ENCODE measurements around the gene SPOCK3.
"Not testable (repeated sequence)": the region's sequence is repeated elsewhere in the genome, so short reads cannot be mapped to it uniquely, and the experiment has no call there.

SPOCK3 gene

DNA sequence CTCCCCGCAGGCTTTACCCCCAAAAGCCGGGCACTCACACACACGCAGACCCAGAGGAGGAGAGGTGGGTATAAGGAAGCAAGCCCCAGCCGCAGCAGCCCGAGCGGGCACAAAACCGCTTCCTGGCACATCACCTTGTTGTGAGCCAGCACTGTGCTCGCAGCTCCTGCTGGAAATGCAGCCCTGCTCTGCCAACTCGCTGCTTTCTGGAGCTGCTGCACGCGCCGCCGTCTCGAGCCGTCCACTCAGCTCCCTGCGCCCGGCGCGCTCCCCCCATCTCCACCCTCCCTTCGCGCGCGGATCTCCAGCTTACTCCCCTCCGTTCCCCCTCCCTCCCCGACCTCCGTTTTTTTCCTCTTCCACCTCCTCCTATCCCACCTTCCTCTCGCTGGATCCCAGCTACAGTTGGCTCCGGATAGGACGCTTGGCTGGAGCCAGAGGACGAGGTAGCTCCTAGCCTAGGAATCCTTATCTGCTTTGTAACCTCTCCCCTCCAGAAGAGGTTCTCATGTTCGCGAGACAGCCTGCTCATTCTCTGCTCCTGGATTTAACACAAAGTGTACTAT is at the start of gene SPOCK3:
TSS of gene SPOCK3 (minus strand) at position 179 of the 566 bp plus-strand sequence.
- peak; percentile 25 to 50 for DNase-seq (ENCODE audit: low read depth in 1 of 2, low spot score in 1 of 2)
- TF ChIP-seq JUND (IDR thresholded peaks at IDR 0.05; ENCODE audit: low read depth): no peak
- in situ Hi-C loops (cut with HindIII; ENCODE audit: low pct_unique_long_range_greater_than_20kb, low sequenced_read_pairs): no loop called here

DNA sequence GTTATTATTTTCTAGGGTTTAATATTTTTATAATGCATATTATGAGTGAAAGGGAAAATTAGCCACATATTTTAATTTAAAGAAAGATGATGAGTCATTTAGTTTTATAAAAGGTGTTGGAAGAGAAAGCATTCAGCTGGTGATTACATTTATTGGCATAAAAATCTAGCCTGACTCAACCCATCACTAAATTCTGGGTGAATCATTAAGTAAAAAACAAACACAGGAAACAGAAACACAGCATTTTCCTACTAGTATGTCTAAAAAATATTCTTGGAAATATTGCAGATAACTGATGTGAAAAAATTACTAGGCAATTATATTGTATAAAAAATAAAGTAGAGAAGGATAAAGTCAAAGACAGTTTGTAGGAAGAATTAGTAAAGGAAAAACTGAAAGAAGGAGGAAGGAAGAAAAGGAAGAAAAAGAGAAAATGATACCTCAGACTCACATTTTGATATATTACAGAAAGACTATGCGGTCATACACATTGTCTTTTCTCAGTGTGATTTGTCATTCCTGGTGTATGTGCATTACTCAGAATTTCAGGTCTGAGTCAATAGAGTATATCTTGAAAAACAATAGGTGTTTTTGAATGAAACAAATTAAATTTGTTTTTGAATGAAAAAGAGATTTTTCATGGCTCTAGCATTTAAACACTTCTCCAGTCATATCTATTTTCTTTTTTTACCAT is 48.0 kb upstream of the SPOCK3 start:
- no peak for DNase-seq (ENCODE audit: low read depth in 1 of 2, low spot score in 1 of 2)
- no peak for TF ChIP-seq JUND (IDR thresholded peaks at IDR 0.05; ENCODE audit: low read depth)
- in situ Hi-C loops (cut with HindIII; ENCODE audit: low pct_unique_long_range_greater_than_20kb, low sequenced_read_pairs): no loop called here

DNA sequence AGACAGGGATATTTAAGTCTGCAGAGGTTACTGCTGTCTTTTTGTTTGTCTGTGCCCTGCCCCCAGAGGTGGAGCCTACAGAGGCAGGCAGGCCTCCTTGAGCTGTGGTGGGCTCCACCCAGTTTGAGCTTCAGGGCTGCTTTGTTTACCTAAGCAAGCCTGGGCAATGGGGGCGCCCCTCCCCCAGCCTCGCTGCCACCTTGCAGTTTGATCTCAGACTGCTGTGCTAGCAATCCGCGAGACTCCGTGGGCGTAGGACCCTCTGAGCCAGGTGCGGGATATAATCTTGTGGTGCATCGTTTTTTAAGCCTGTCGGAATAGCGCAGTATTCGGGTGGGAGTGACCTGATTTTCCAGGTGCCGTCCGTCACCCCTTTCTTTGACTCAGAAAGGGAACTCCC is 47.3 kb upstream of the SPOCK3 start:
- in situ Hi-C loops (cut with HindIII; ENCODE audit: low pct_unique_long_range_greater_than_20kb, low sequenced_read_pairs); DNase-seq (ENCODE audit: low read depth in 1 of 2, low spot score in 1 of 2): not testable (repeated sequence)

DNA sequence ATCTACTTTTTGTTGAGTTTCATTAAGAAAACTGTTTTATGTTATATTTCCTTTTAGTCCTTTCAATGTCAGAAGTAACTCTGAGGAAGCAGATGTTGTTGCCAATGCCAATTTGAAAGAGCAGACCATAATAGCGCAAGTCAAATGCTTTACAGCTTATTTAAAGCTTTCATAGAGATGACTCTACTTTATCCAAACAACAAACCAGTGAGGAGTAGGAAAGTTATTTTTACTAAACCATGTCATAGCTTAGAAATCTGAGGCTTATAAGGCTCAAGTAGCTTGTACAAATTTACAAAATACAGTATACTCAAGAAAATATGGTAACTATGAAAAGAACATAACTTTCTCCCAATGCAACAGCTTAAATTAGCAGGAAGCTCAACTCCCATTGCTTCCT is 40.1 kb upstream of the SPOCK3 start:
- in situ Hi-C loops (cut with HindIII; ENCODE audit: low pct_unique_long_range_greater_than_20kb, low sequenced_read_pairs): no loop called here
- no peak for TF ChIP-seq JUND (IDR thresholded peaks at IDR 0.05; ENCODE audit: low read depth)
- no peak for DNase-seq (ENCODE audit: low read depth in 1 of 2, low spot score in 1 of 2)

DNA sequence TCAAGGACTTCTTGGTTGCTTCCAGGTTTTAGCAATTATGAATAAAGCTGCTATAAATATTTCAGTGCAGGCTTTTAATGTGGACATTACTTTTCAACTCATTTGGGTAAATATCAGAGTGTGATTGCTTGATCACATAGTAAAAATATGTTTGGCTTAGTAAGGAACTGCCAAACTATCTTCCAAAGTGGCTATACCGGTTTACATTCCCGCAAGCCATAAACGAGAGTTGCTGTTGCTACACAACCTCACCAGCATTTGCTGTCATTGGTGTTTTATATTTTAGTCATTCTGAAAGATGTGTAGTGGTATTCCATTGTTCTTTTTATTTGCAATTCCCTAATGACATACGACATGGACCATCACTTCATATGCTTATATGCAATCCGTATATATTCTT is 30.9 kb upstream of the SPOCK3 start:
- in situ Hi-C loops (cut with HindIII; ENCODE audit: low pct_unique_long_range_greater_than_20kb, low sequenced_read_pairs): no loop called here
- peak in 1 of 2 experiments; percentile 77 for DNase-seq (ENCODE audit: low read depth in 1 of 2, low spot score in 1 of 2)
- TF ChIP-seq JUND (IDR thresholded peaks at IDR 0.05; ENCODE audit: low read depth): no peak

DNA sequence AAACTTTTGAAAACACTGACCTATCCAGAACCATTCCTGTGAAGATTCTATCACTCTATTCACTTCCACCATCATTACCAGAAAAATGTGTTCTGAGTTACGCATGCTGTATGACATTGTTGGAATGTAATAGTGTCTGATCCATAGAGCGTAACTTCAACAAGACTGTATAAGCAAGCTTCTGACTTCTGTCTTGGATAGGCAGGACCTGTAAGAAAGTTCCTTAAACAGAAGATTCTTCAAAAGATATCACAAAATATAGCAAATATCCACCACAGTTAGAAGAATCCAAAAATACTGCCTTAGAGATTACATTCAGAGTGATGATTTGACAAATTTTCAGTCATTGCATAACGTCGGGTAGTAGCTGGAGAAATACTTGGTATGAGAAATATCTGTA is 14.0 kb upstream of the SPOCK3 start:
- TF ChIP-seq JUND (IDR thresholded peaks at IDR 0.05; ENCODE audit: low read depth): no peak
- in situ Hi-C loops (cut with HindIII; ENCODE audit: low pct_unique_long_range_greater_than_20kb, low sequenced_read_pairs): no loop called here
- DNase-seq (ENCODE audit: low read depth in 1 of 2, low spot score in 1 of 2): no peak

DNA sequence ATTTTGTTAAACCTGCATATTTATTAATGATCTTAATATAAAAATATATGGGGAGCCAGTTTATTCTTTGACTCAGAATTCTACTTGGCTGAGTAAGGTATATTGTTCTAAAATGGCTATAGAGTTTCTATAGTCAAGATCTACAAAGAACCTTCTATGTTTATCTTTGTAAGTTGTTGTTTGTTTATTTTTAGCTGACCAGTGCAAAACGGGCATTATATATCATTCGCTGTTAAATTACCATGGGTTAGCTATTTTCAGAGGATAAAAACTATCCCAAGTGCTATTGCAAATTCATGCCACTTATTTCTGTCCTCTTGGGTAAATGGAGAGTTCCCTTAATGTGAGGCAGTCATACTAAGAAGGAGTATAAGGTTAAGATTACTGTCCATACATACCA is 5.3 kb upstream of the SPOCK3 start:
- no peak for TF ChIP-seq JUND (IDR thresholded peaks at IDR 0.05; ENCODE audit: low read depth)
- in situ Hi-C loops (cut with HindIII; ENCODE audit: low pct_unique_long_range_greater_than_20kb, low sequenced_read_pairs): no loop called here
- no peak for DNase-seq (ENCODE audit: low read depth in 1 of 2, low spot score in 1 of 2)

DNA sequence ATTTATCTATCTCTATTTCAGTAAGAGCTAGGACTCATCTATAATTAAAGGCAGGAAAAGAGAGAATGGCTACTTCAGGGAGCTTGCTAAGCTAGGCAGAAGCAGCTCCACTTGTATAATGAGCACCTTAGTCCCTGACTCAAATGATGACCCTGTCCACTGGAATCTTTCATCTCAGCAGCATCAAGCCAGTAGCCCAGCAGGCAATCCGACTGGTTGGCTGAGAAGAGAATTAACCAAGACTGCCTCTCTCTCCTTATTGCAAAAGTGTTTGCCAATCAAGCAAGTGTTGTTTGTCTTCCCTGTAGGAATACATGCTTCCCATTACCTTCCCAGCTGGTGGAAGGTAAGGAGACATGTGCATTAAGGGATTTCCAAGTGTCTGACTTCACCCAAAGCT is 3.9 kb upstream of the SPOCK3 start:
- no peak for TF ChIP-seq JUND (IDR thresholded peaks at IDR 0.05; ENCODE audit: low read depth)
- in situ Hi-C loops (cut with HindIII; ENCODE audit: low pct_unique_long_range_greater_than_20kb, low sequenced_read_pairs): no loop called here

DNA sequence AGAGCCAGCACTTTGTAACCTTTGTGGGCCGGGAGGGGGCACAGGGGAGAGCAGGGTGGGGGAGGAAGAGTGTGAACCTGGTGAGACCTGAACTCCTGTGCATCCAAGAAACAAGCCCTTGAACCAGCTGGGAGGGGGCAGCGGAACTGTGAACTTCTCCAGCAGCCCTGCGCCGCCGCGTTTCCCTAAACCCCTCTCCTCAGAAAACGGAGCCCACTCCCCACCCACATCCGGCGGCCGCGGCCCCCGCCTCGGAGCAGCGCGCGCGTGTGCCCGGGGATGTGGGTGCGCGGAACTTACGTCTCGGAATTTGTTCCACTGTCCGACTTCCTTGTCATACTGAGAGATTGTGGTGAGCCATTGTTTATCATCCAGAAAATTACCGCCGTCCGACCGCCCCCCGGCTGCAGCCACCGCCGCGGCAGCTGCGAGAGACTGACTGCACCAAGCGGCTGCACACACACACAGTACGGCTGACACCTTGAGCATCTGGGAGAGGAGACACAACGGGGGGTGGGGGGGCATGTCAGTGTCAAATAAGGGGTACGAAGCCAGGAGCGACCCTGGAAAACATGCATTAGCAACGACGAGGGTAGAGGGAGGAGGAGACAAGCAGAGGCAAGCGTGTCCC is 494 bp downstream of the SPOCK3 start:
- in situ Hi-C loops (cut with HindIII; ENCODE audit: low pct_unique_long_range_greater_than_20kb, low sequenced_read_pairs): no loop called here
- DNase-seq (ENCODE audit: low read depth in 1 of 2, low spot score in 1 of 2): no peak
- TF ChIP-seq JUND (IDR thresholded peaks at IDR 0.05; ENCODE audit: low read depth): no peak

More for the DNA sequence above, 3.9 kb upstream of the SPOCK3 start:
- DNase-seq (ENCODE audit: low read depth in 1 of 2, low spot score in 1 of 2): peak in 1 of 2 experiments; percentile 17

DNA sequence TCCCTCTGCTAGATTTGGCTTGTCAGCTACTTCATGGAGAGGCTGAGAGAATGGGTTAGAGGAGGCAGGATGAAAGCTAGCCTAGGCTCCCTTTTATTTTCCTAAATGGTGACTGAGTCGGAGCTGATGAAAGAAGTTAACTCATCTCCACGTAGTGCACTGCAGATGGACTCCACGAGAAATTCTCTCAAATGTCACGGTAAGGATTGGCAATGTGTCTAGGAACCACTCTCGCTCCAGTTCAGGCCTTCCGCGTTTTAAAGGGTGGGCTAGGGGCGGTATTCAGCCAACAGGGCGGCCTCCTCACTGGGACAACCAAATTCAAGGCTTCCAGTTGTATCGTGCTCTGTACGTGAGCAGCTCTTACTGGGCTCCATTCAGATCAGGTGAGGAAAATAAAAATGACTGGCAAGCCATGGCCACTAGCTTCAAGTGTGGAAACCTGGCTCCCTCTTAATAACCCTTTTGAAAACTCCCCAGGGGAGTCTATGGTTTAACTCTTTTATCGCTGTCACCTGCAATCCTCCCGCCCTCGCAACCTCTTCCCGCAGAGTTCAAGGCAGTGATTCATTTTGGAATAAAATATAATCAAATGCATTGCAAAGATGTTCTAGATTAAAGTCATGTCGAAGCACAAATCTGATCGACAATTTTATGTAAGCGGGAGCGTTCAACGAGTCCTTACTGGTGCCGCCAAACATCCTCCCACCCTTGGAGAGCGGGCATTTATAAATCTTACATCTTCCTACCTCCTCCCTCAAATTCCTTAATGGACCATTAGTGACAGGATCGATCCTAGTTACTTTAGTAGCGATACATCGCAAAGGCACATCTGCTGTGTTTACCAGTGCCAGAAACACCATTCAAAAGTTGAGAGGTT is 1.2 kb downstream of the SPOCK3 start:
- DNase-seq (ENCODE audit: low read depth in 1 of 2, low spot score in 1 of 2): no peak
- no peak for TF ChIP-seq JUND (IDR thresholded peaks at IDR 0.05; ENCODE audit: low read depth)
- in situ Hi-C loops (cut with HindIII; ENCODE audit: low pct_unique_long_range_greater_than_20kb, low sequenced_read_pairs): no loop called here

DNA sequence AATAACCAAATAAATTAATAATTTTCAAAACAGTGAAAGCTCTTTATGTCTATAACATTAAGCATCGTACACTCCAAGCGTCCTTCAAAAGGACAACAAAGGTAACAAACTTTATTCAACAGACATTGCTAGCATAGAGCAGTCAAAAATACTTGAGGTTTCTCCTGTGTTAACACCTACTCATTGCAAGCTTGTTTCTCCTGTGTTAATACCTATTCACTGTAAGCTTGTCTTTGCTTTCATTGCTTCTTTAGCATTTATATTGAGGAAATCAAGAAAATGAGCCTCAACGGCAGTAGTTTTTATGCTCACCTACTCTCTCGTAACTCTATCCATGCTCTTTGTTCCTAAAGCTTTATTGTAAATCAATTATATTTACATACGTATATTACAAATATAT is 3.5 kb downstream of the SPOCK3 start:
- no peak for DNase-seq (ENCODE audit: low read depth in 1 of 2, low spot score in 1 of 2)
- in situ Hi-C loops (cut with HindIII; ENCODE audit: low pct_unique_long_range_greater_than_20kb, low sequenced_read_pairs): no loop called here
- TF ChIP-seq JUND (IDR thresholded peaks at IDR 0.05; ENCODE audit: low read depth): no peak

DNA sequence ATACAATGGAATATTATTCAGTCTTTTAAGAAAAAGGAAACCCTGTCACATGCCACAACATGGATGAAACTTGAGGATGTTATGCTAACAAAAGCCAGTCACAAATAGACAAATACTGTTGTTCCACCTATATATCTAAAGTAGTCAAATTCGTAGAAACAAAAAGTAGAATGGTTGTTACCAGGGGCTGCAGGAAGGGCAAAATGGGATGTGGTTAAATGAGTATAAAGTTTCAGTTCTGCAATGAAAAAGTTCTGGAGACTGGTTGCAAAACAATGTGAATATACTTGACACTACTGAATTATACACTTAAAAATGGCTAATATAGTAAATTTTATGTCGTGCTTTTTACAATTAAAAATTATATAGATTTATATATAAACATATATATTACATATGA is 12.2 kb downstream of the SPOCK3 start:
- no peak for TF ChIP-seq JUND (IDR thresholded peaks at IDR 0.05; ENCODE audit: low read depth)
- in situ Hi-C loops (cut with HindIII; ENCODE audit: low pct_unique_long_range_greater_than_20kb, low sequenced_read_pairs): no loop called here
- no peak for DNase-seq (ENCODE audit: low read depth in 1 of 2, low spot score in 1 of 2)

DNA sequence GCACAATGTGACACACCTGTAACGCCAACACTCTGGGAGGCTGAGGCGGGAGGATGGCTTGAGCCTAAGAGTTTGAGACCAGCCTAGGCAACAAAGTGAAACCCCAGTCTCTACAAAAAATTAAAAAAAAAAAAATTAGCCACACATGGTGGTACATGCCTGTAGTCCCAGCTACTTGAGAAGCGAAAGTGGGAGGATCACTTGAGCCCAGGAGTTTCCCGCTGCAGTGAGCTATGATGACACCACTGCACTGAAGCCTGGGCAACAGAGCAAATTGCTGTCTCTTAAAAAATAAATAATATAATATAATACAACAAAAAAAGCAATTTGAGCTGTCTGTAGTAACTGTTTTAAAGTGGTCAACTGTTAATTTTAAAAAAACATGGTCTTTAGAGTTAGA is 13.2 kb downstream of the SPOCK3 start:
- TF ChIP-seq JUND (IDR thresholded peaks at IDR 0.05; ENCODE audit: low read depth): no peak
- in situ Hi-C loops (cut with HindIII; ENCODE audit: low pct_unique_long_range_greater_than_20kb, low sequenced_read_pairs): no loop called here
- DNase-seq (ENCODE audit: low read depth in 1 of 2, low spot score in 1 of 2): no peak
